Measurements from ENCODE around the gene RSPO1. TPM values are rescaled to one million over a fixed set of nuclear protein-coding genes. Genes with fewer than 3 reads are reported as not detected.

Gene RSPO1
- polyA plus RNA-seq, 1 experiment: not detected

- no peaks in the 10 kb centered on the region; the same call in 1 of the 2 replicates for H3K9me3 ChIP-seq (ENCODE audit: control insufficient read depth, insufficient read depth, low read length)
- no peak for DNase-seq (ENCODE audit: low read depth, low spot score)
These were observed 3.7 kb downstream of the RSPO1 start for GRCh38 chr1:37631036-37631435.

GRCh38 chr1:37630426-37631028 is 4.2 kb downstream of the RSPO1 start:
- H3K27ac ChIP-seq (ENCODE audit: low read depth, low read length): no peak overlapping the region
- no peak for TF ChIP-seq CTCF (IDR thresholded peaks at IDR 0.05; ENCODE audit: low read depth, low read length)
- no peaks in the 10 kb centered on the region; the same call in 1 of the 2 replicates for H3K9me3 ChIP-seq (ENCODE audit: control insufficient read depth, insufficient read depth, low read length)
- ChIA-PET POLR2A (no interaction called here), CTCF (interaction anchor here (5.1 kb wide), 1 partner anchor 28 kb away, joined by 31 read pairs; no protein-coding TSS in a partner anchor)
- no peak for DNase-seq (ENCODE audit: low read depth, low spot score)
- H3K4me3 ChIP-seq (ENCODE audit: low read depth, low read length): no peak overlapping the region
- H3K27me3 ChIP-seq (ENCODE audit: control insufficient read depth, insufficient read depth, low read length): peaks cover 73% of the 10 kb centered on the region

More at GRCh38 chr1:37631036-37631435, 3.7 kb downstream of the RSPO1 start:
- Histone ChIP-seq H3K27ac (ENCODE audit: low read depth, low read length) (no peak overlapping the region), H3K27me3 (ENCODE audit: control insufficient read depth, insufficient read depth, low read length) (peaks cover 75% of the 10 kb centered on the region), H3K4me3 (ENCODE audit: low read depth, low read length) (no peak overlapping the region)
- TF ChIP-seq CTCF (IDR thresholded peaks at IDR 0.05; ENCODE audit: low read depth, low read length): no peak
- CTCF ChIA-PET: interaction anchor here (5.1 kb wide), 1 partner anchor 28 kb away, joined by 31 read pairs; no protein-coding TSS in a partner anchor
- POLR2A ChIA-PET: no interaction called here

GRCh38 chr1:37629726-37630425 is 4.8 kb downstream of the RSPO1 start:
- Histone ChIP-seq H3K27ac (ENCODE audit: low read depth, low read length) (no peak overlapping the region), H3K9me3 (ENCODE audit: control insufficient read depth, insufficient read depth, low read length) (no peaks in the 10 kb centered on the region; the same call in 1 of the 2 replicates), H3K4me3 (ENCODE audit: low read depth, low read length) (no peak overlapping the region), H3K27me3 (ENCODE audit: control insufficient read depth, insufficient read depth, low read length) (peaks cover 71% of the 10 kb centered on the region)
- CTCF ChIA-PET: interaction anchor here (1.7 to 5.1 kb wide), 2 partner anchors 27 to 51 kb away, joined by 5 to 31 read pairs; no protein-coding TSS in a partner anchor
- no peak for TF ChIP-seq CTCF (IDR thresholded peaks at IDR 0.05; ENCODE audit: low read depth, low read length)
- no peak for DNase-seq (ENCODE audit: low read depth, low spot score)
- POLR2A ChIA-PET: no interaction called here

- POLR2A ChIA-PET: no interaction called here
- DNase-seq (ENCODE audit: low read depth, low spot score): no peak
- Histone ChIP-seq H3K27me3 (ENCODE audit: control insufficient read depth, insufficient read depth, low read length) (peaks cover 71% of the 10 kb centered on the region), H3K4me3 (ENCODE audit: low read depth, low read length) (no peak overlapping the region), H3K9me3 (ENCODE audit: control insufficient read depth, insufficient read depth, low read length) (no peaks in the 10 kb centered on the region; the same call in 1 of the 2 replicates), H3K27ac (ENCODE audit: low read depth, low read length) (no peak overlapping the region)
- TF ChIP-seq CTCF (IDR thresholded peaks at IDR 0.05; ENCODE audit: low read depth, low read length): no peak
- CTCF ChIA-PET: interaction anchor here (1.7 to 5.1 kb wide), 2 partner anchors 26 to 52 kb away, joined by 5 to 31 read pairs; no protein-coding TSS in a partner anchor
These were observed 5.7 kb downstream of the RSPO1 start for GRCh38 chr1:37629008-37629407.

GRCh38 chr1:37628026-37628556 is 6.6 kb downstream of the RSPO1 start:
- peaks cover 70% of the 10 kb centered on the region for H3K27me3 ChIP-seq (ENCODE audit: control insufficient read depth, insufficient read depth, low read length)
- no peak for TF ChIP-seq CTCF (IDR thresholded peaks at IDR 0.05; ENCODE audit: low read depth, low read length)
- H3K27ac ChIP-seq (ENCODE audit: low read depth, low read length): no peak overlapping the region
- no peak overlapping the region for H3K4me3 ChIP-seq (ENCODE audit: low read depth, low read length)
- ChIA-PET CTCF (interaction anchor here (5.1 kb wide), 1 partner anchor 25 kb away, joined by 31 read pairs; no protein-coding TSS in a partner anchor), POLR2A (no interaction called here)
- no peak for DNase-seq (ENCODE audit: low read depth, low spot score)
- no peaks in the 10 kb centered on the region for H3K9me3 ChIP-seq (ENCODE audit: control insufficient read depth, insufficient read depth, low read length)

All from AG04450 (cell line).